Breast epithelium (tissue), 4 donors: Measurements from ENCODE around the gene PPP3CB. TPM values are rescaled to one million over a fixed set of nuclear protein-coding genes. Genes with fewer than 3 reads are reported as not detected.

ENCODE experiments used
- DNase-seq, 2 donors: peaks; one replicate each; pipeline ENCODE4 v3.0.0-alpha.2; 2019; ENCODE audit warnings: low spot score in 2 of 2
- H3K27ac ChIP-seq, 2 donors: fragments of 200-600 bp; sonication (generic) in 1 of 2; one replicate each; pipeline ENCODE4 v1.5.1; 2016 to 2019; ENCODE audit warnings: mild to moderate bottlenecking in 1 of 2
- H3K27me3 ChIP-seq, 2 donors: fragments of 200-600 bp; sonication (generic) in 1 of 2; one replicate each; pipeline versions ENCODE4 v1.5.1 to v1.6.0; 2017 to 2019; ENCODE audit warnings: control low read depth in 1 of 2, mild to moderate bottlenecking in 1 of 2
- H3K36me3 ChIP-seq: fragments of 200-600 bp; one replicate; pipeline ENCODE4 v1.5.1; 2019
- H3K4me1 ChIP-seq, 2 donors: fragments of 200-600 bp; sonication (generic); one replicate each; pipeline ENCODE4 v1.5.1; 2016 to 2019; ENCODE audit warnings: control low read depth in 1 of 2
- H3K4me3 ChIP-seq, 3 donors: fragments of 200-600 bp; sonication (generic); 1 replicate in 2 of 3; 2 replicates in 1 of 3; pipeline ENCODE4 v1.5.1; 2016 to 2019; ENCODE audit warnings: mild to moderate bottlenecking in 3 of 3, moderate library complexity in 2 of 3
- H3K9me3 ChIP-seq, 2 donors: fragments of 200-600 bp; sonication (generic) in 1 of 2; one replicate each; pipeline ENCODE4 v1.5.1; 2016 to 2019; ENCODE audit warnings: control low read depth in 1 of 2
- CTCF ChIP-seq, 3 donors: fragments of 450-650 bp; IDR thresholded peaks; one replicate each; pipeline ENCODE4 v1.5.1; 2016 to 2017; ENCODE audit warnings: antibody characterized with exemption in 3 of 3, mild to moderate bottlenecking in 3 of 3, moderate library complexity in 3 of 3
- POLR2A ChIP-seq: fragments of 450-650 bp; IDR thresholded peaks from one replicate; pipeline ENCODE4 v1.6.1; 2016; ENCODE audit warnings: antibody characterized with exemption, mild to moderate bottlenecking, moderate library complexity
- POLR2AphosphoS5 ChIP-seq, 3 donors: sonication (generic); formaldehyde crosslinking; IDR thresholded peaks; one replicate each; pipeline ENCODE4 v1.6.1; 2017; ENCODE audit warnings: antibody characterized with exemption in 3 of 3
- intact Hi-C: fragments of 100-400 bp; cut with DNase I; formaldehyde crosslinking; loops from one replicate; pipeline ENCODE4 v1.15.1; 2023; ENCODE audit warnings: low total_unique reads
- total RNA-seq, 3 donors: library from RNA; depleted of rRNA; stranded (reverse); fragments of >200 nt; gene quantifications; one replicate each; pipeline ENCODE4 v1.1.0, GENCODE V29; 2016

Gene PPP3CB
- total RNA-seq, 3 donors from 2014 or later = 42.0 to 79.0 (median 49.5) TPM

GRCh38 chr10:73408061-73408460 lies 87.8 kb downstream of the PPP3CB start:
- no peak for DNase-seq
- TF ChIP-seq POLR2A (no peak), CTCF (IDR thresholded peaks at IDR 0.05) (no peak), POLR2AphosphoS5 (IDR thresholded peaks at IDR 0.05) (no peak)
- intact Hi-C loops = no loop called here
- Histone ChIP-seq H3K27me3 (no peaks in the 10 kb centered on the region), H3K36me3 (no peaks in the 10 kb centered on the region), H3K9me3 (no peaks in the 10 kb centered on the region), H3K4me1 (no peaks in the 10 kb centered on the region), H3K27ac (no peak overlapping the region), H3K4me3 (no peak overlapping the region)

DNA sequence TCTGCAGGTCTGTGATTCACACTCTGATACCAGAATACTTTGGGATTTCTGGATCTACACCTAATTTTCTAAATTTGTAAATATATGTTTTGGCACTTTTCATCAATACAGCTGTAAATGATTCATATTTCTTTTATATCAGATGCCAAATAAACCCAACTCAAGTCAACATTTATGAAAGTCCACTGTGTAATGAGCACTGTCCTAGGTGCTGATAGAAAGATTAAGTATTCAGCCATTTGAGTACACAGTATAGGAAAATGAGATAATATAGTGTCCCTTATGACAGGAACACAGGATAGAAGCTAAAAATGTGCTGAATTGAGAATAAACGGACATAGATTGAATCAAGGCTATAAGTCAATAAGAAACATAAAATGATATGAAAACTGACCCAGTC lies 88.3 kb downstream of the PPP3CB start:
- DNase-seq = no peak
- Histone ChIP-seq H3K27me3 (no peaks in the 10 kb centered on the region), H3K27ac (no peak overlapping the region), H3K9me3 (no peaks in the 10 kb centered on the region), H3K36me3 (no peaks in the 10 kb centered on the region), H3K4me1 (no peaks in the 10 kb centered on the region), H3K4me3 (no peak overlapping the region)
- no peak for TF ChIP-seq CTCF (IDR thresholded peaks at IDR 0.05)
- intact Hi-C loops = no loop called here

GRCh38 chr10:73406846-73407245 lies 89.0 kb downstream of the PPP3CB start:
- H3K27ac ChIP-seq = no peak overlapping the region
- no peak overlapping the region for H3K4me3 ChIP-seq
- no peak for TF ChIP-seq POLR2AphosphoS5 (IDR thresholded peaks at IDR 0.05)
- TF ChIP-seq POLR2A = no peak
- no peak for TF ChIP-seq CTCF (IDR thresholded peaks at IDR 0.05)
- no peak for DNase-seq
- intact Hi-C loops = no loop called here
- no peaks in the 10 kb centered on the region for H3K9me3 ChIP-seq
- no peaks in the 10 kb centered on the region for H3K4me1 ChIP-seq
- no peaks in the 10 kb centered on the region for H3K27me3 ChIP-seq
- H3K36me3 ChIP-seq = no peaks in the 10 kb centered on the region

DNA sequence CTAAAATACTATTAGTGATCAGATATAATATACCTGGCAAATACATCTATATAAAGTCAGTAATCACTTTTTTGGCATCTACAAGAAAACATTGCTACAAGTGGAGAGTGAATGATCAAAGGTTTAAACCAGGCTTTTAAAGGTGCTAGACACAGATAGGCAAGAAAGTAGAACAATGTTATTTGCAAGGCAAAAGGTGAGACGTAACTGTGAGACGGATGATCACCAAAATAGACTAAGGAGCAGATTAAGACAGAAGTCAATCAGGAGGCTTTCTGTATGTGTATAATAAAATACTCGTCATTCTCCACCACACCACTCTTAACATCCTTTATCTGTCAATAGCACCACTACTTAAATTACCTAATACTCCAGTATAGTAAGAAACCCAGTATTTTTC lies 90.3 kb downstream of the PPP3CB start:
- DNase-seq = no peak
- Histone ChIP-seq H3K36me3 (no peaks in the 10 kb centered on the region), H3K27me3 (no peaks in the 10 kb centered on the region), H3K4me3 (no peak overlapping the region), H3K4me1 (no peaks in the 10 kb centered on the region), H3K27ac (no peak overlapping the region), H3K9me3 (no peaks in the 10 kb centered on the region)
- intact Hi-C loops = no loop called here
- no peak for TF ChIP-seq POLR2A
- TF ChIP-seq CTCF (IDR thresholded peaks at IDR 0.05) = no peak
- TF ChIP-seq POLR2AphosphoS5 (IDR thresholded peaks at IDR 0.05) = no peak

- DNase-seq = no peak
- H3K4me3 ChIP-seq = no peak overlapping the region
- no peaks in the 10 kb centered on the region for H3K36me3 ChIP-seq
- H3K9me3 ChIP-seq = no peaks in the 10 kb centered on the region
- intact Hi-C loops = no loop called here
- H3K4me1 ChIP-seq = no peaks in the 10 kb centered on the region
- TF ChIP-seq CTCF (IDR thresholded peaks at IDR 0.05) (no peak), POLR2A (no peak), POLR2AphosphoS5 (IDR thresholded peaks at IDR 0.05) (no peak)
- H3K27ac ChIP-seq = no peak overlapping the region
- H3K27me3 ChIP-seq = no peaks in the 10 kb centered on the region
These were observed 91.1 kb downstream of the PPP3CB start for GRCh38 chr10:73404690-73405089.
